Mucosa of stomach (tissue), 1 donor: Measurements from ENCODE around the gene CATSPER1.

Source experiments
- H3K27me3 ChIP-seq: one replicate; pipeline ENCODE4 v1.7.0; 2013; ENCODE audit warnings: mild to moderate bottlenecking, low read length; ENCODE audit not compliant: control insufficient read depth, insufficient read depth
- H3K36me3 ChIP-seq: one replicate; pipeline ENCODE4 v1.7.0; 2013; ENCODE audit warnings: low read length; ENCODE audit not compliant: control insufficient read depth, insufficient read depth
- H3K4me1 ChIP-seq: one replicate; pipeline ENCODE4 v1.7.0; 2013; ENCODE audit warnings: mild to moderate bottlenecking, low read length; ENCODE audit not compliant: control insufficient read depth, insufficient read depth
- H3K4me3 ChIP-seq: one replicate; pipeline ENCODE4 v1.7.0; 2013; ENCODE audit warnings: low read length
- H3K9ac ChIP-seq: one replicate; pipeline ENCODE4 v1.7.0; 2013; ENCODE audit warnings: mild to moderate bottlenecking, low read length, moderate library complexity
- H3K9me3 ChIP-seq: one replicate; pipeline ENCODE4 v1.7.0; 2013; ENCODE audit warnings: mild to moderate bottlenecking, low read length, moderate library complexity; ENCODE audit not compliant: control insufficient read depth
- donor health status: Pancreatic carcinoma.

The CATSPER1 gene

DNA sequence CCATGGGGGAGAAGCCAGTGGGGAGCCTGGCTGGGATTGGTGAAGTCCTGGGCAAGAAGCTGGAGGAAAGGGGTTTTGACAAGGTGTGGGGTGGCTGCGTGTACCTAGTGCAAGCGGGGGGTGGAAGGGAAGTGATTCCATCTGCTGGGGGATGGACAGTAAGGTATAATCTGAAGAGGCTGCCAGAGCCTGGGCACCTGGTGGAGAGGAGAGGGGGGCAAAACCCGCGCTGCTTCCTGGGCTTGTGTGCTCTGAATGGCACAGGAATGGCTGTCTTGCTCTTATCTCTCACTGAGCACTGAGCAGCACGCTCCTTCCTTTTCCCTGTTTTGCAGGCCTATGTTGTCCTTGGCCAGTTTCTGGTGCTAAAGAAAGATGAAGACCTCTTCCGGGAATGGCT lies 23.0 kb downstream of the CATSPER1 start:
- H3K9ac ChIP-seq, result peak overlapping the region; percentile 88
- H3K36me3 ChIP-seq, result peaks cover 9% of the 10 kb centered on the region
- no peaks in the 10 kb centered on the region for H3K27me3 ChIP-seq
- H3K4me3 ChIP-seq, result peak overlapping the region; percentile 98
- peaks cover 11% of the 10 kb centered on the region for H3K4me1 ChIP-seq
- H3K9me3 ChIP-seq, result no peaks in the 10 kb centered on the region

DNA sequence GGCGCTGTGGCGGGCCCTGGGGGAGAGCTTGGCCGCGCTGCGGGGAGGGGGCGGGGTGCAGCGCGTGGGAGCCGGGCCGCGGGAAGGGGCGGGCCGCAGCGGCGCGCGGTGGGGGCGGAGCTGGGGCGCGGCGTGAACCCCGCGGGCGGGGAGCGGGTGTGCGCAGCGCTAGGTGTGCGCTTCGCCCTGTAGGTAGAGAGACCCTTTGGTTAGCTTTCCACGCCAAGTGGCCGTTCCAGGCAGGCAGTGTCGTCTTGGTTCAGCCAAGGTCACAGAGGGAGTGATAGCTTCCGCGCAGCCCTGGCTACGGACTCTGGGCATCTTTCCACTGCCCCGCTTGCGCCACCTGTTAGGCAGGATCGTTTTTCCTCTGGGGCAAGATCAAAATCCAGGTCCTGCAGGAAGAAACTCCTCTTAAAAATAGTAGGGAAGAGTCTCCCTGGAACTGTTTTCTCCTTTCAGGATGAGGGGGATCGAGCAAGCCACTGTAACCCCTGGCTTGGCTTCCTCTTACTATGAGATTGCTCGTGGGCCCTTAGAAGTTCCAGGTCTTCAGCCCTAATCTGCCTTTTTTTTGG lies 23.5 kb downstream of the CATSPER1 start:
- Histone ChIP-seq H3K36me3 (peaks cover 9% of the 10 kb centered on the region), H3K4me3 (peak overlapping the region; percentile 98), H3K4me1 (peaks cover 11% of the 10 kb centered on the region), H3K9me3 (no peaks in the 10 kb centered on the region), H3K9ac (peak overlapping the region; percentile 88), H3K27me3 (no peaks in the 10 kb centered on the region)

DNA sequence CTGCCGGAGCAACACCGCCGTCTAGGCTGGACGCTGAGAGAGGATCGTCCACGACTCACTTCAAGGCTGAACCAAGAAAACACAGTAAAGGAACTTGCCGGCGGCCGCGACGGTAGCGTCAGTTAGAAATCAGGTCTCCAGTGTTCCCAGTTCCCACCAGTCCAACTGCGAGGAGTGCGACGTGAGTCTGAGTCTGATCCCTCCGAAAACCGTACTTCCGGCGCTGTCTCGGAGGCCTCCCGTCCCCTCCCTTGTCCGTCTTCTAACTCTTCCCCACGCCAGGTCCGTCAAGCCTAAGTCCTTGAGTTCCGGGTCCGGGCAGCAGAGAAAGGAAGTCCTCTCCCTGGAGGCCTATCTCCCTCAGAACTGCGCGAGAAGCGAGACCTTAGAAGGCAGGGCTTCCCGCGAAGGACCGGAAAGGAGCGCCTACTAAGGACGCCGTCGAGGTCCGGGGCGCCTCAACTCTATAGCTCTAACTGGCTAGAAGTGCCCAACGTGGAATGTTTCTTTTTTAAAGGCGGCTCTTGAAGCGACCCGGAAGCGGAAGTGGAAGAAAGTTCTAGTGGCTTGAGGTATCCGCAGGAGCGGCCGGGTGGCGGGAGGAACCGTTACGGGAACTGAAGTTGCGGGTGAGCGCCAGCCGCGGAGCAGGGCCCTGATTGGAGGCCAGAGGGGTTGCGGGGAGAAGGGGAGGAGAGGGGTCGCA lies 24.2 kb downstream of the CATSPER1 start, which contains the start of the genes BANF1 and EIF1AD:
TSS of gene BANF1 (plus strand) at position 562 of the 706 bp plus-strand sequence. CDS start 748 bp downstream, outside the sequence.
TSS of gene EIF1AD (minus strand) at position 216 of the 706 bp plus-strand sequence. CDS start 1,768 bp downstream, outside the sequence.
- peaks cover 9% of the 10 kb centered on the region for H3K36me3 ChIP-seq
- peak within 1 kb of the TSS; percentile 88 for H3K9ac ChIP-seq
- H3K27me3 ChIP-seq, result no peaks in the 10 kb centered on the region
- H3K4me3 ChIP-seq, result peak within 1 kb of the TSS; percentile 98
- peaks cover 11% of the 10 kb centered on the region for H3K4me1 ChIP-seq
- no peaks in the 10 kb centered on the region for H3K9me3 ChIP-seq

DNA sequence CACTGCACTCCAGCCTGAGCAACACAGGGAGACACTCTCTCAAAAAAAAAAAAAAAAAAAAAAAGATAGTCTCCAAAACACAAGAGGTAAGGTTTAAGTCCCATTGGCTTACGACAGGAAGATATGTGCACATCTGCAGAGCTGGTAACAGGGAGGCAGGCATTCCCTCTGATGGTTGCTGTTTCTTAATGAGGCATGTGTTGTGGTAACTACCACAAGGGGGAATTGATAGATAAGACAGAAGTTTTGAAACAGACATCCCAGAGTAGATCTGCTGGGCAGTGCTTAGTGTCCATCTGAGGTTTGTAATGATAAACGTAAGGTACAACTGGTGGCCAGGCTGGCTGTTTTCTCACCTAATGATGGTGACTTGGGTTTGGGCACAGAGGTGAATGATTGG lies 29.0 kb downstream of the CATSPER1 start:
- H3K9ac ChIP-seq, result no peak overlapping the region
- no peaks in the 10 kb centered on the region for H3K9me3 ChIP-seq
- no peaks in the 10 kb centered on the region for H3K27me3 ChIP-seq
- H3K4me1 ChIP-seq, result peaks cover 6% of the 10 kb centered on the region
- no peak overlapping the region for H3K4me3 ChIP-seq
- H3K36me3 ChIP-seq, result peaks cover 4% of the 10 kb centered on the region

DNA sequence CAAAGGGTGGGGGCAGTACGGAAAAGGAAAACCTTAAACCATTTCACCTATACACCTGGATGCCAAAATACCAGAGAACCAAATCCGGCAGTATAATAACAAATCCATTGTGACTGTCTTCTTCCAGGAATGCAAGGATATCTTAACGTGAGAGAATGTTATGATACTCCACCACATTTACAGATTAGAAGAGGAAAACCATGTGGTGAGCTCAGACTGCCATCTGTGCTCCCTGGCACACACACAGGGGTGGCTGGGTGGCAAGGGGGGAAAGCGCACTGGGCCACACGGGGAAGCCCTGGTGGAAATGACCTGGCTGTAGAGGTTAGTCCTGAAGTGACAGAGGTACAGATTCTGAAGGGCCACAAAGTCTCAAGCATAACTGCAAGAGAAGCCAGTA lies 34.2 kb downstream of the CATSPER1 start:
- H3K9me3 ChIP-seq, result no peaks in the 10 kb centered on the region
- no peaks in the 10 kb centered on the region for H3K4me1 ChIP-seq
- no peaks in the 10 kb centered on the region for H3K27me3 ChIP-seq
- no peaks in the 10 kb centered on the region for H3K36me3 ChIP-seq
- no peak overlapping the region for H3K4me3 ChIP-seq
- no peak overlapping the region for H3K9ac ChIP-seq

DNA sequence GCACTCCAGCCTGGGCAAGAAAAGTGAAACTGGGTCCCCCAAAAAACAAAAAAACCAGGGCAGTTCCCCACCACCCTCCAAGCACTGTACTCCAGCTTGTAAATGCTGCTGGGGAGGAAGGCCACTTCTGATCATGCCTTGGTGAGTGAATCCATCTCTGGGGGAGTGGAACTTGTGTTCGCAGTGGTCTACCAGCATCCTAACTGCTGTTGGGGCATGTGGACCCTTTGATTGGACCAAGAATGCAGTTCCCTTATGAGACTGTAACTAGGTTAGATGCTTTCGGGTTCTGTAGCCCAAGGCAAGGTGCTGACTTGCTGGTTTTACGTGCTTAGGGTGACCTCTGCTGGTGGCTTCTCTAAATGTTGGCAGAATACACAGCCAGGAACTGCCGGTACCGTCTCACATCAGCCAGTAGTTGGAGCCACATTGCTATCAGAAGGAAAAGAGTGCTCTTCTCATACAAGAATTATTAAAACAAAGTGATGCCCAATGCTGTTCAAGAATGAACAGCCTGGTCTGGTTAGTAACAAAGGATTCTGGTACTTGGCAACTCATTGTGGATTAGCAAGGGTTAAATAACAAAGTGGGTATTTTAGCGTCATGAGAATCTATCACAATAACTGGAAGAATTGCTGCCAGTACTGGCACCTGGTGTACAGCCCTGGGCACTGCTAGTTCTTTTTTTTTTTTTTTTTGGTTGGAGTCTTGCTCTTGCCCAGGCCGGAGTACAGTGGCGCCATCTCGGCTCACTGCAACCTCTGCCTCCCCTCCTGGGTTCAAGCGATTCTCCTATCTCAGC lies 37.3 kb downstream of the CATSPER1 start:
- Histone ChIP-seq H3K9ac (no peak overlapping the region), H3K36me3 (no peaks in the 10 kb centered on the region), H3K4me3 (no peak overlapping the region), H3K9me3 (no peaks in the 10 kb centered on the region), H3K27me3 (no peaks in the 10 kb centered on the region), H3K4me1 (no peaks in the 10 kb centered on the region)

DNA sequence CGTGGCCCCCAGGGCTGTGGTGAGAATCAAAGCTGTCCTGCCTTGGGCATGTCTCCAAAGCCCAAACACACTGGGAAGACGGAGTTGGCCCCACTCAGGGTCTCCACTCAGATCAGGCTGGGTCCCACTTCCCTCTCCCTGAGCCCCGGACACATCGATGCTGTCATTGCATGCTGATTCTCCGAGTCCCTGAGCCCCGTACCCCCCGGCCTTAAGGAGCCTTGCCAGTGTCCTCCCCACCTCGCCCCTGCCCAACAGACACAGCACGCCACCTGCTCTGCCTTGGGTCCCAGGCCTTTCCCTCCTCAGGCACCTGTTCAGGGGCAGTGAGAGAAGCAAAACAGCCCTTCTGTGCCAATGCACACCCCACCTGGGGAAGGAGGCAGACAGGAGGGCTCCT lies 38.9 kb downstream of the CATSPER1 start:
- no peaks in the 10 kb centered on the region for H3K4me1 ChIP-seq
- no peaks in the 10 kb centered on the region for H3K27me3 ChIP-seq
- no peak overlapping the region for H3K9ac ChIP-seq
- H3K4me3 ChIP-seq, result no peak overlapping the region
- no peaks in the 10 kb centered on the region for H3K9me3 ChIP-seq
- H3K36me3 ChIP-seq, result no peaks in the 10 kb centered on the region

DNA sequence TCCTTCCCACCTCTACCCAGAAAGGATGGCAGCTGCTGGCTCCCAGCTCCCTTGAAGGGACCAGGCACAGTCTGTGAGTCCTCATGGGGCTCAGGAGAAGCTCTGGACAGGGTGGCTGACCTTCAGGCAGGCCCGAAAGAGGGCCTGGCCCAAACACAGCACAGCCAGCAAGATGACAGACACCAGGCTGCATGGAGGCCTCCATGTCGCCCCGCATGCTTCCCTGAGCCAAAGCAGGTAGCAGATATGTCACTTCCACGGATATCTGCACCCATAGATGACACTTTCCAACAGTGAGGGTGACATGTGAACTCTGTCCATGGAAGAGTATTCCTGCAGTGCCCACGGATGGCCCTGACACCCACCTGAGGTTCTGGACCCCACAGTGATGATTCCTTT lies 42.7 kb downstream of the CATSPER1 start:
- Histone ChIP-seq H3K36me3 (no peaks in the 10 kb centered on the region), H3K9ac (no peak overlapping the region)

DNA sequence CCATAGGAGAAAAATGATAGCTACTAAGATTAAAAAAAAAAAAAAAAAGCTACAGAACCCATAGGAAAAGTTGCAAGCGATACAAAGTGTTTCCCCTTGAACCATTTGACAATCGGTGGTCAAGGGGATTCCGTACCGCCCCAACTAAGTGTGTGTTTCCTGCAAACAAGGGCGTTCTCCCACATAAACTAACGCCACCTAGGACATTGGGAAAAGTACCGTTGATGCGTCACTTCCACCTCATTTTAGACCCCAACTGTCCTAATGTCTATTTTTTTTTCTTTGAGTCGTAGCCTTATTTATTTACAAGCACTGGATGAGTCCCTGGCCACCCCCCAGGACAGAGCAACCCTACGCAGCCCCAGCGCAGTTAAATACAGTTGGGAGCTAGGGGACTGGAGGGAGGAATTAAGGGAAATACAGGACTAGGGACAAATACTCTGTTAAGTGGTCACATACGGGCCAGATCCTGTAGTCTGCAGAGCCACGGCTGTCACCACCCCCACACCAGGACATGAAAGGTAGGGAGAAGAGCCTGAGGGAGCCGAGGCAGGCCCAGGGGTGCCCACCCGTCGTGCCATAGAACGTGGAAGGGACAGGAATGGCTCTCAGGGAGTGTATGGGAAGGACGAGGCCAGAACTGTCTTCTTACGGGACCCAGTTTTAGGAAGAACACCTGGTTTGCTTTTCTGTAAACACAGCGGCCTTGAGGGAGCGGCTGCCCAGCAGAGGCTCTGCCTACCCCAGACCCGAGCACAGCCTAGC lies 43.3 kb downstream of the CATSPER1 start:
- Histone ChIP-seq H3K4me1 (no peaks in the 10 kb centered on the region), H3K27me3 (no peaks in the 10 kb centered on the region), H3K9ac (no peak overlapping the region), H3K9me3 (no peaks in the 10 kb centered on the region), H3K36me3 (no peaks in the 10 kb centered on the region), H3K4me3 (no peak overlapping the region)

More for the DNA sequence above, 42.7 kb downstream of the CATSPER1 start:
- Histone ChIP-seq H3K4me1 (no peaks in the 10 kb centered on the region), H3K4me3 (no peak overlapping the region), H3K27me3 (no peaks in the 10 kb centered on the region), H3K9me3 (no peaks in the 10 kb centered on the region)

DNA sequence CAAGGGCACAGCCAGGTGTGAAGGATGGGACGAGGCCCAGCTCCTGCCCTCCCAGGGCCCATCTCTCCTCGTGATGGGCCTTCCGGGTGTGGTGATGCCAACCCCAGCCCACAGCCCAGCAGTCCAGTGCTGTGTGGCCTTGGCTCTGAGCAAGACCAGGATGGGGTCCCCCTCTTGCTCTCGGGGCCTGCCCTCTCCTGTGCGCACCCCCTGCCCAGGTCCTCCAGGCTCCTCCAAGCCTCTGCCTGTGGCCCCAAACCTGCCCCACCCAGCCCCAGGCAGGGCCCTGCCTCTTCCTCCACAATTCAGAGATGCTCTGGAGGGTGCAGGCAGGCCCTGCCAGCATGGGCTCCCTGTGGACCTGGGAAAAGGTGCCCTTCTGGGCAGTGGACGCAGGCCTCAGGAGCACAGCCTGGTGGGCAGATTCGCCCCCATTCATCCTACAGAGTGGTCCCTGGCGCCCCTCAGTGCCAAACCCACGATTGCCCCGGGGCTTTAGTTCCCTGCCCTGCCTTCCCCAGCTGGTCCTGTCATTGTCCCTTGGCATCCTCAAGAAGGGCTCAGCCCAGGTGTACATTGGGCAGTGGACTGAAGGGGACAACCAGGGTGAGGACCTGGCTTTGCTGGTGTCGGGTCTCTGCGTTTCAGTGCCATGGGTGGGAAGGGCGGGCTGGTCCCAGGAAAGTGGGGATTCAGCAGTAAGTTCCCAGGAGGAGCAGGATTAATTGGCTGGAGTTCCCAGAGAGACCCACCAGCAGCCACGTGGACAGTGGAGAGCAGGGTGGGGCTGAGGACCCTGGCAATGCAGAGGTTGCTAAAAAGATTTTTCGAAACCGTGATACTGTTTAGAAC lies 44.1 kb downstream of the CATSPER1 start:
- Histone ChIP-seq H3K27me3 (no peaks in the 10 kb centered on the region), H3K4me1 (no peaks in the 10 kb centered on the region), H3K9me3 (no peaks in the 10 kb centered on the region), H3K9ac (no peak overlapping the region), H3K4me3 (no peak overlapping the region), H3K36me3 (no peaks in the 10 kb centered on the region)
